GM12892 (cell line): Measurements from ENCODE around the gene RHBG.

Experiments used
- POLR2A ChIP-seq: IDR thresholded peaks from 2 replicates; pipeline ENCODE4 v1.6.1; 2011; ENCODE audit warnings: low read depth, low read length, control low read depth
- TAF1 ChIP-seq: IDR thresholded peaks from 2 replicates; pipeline ENCODE4 v1.6.1; 2011; ENCODE audit warnings: low read depth, mild to moderate bottlenecking, control low read depth, low read length, borderline replicate concordance

- TF ChIP-seq POLR2A (no peak), TAF1 (no peak)
These were observed 11.0 kb upstream of the RHBG start for GRCh38 chr1:156357977-156358376.
